Measurements from ENCODE around the gene STOML1. TPM values are rescaled to one million over a fixed set of nuclear protein-coding genes. Genes with fewer than 3 reads are reported as not detected.

STOML1 gene
- total and polyA plus RNA-seq, 7 experiments from 2014 or later, result 7.5 to 21.3 (median 14.0) TPM

- intact Hi-C loops (cut with micrococcal nuclease), result loop anchor here in 1 of 2 donors (1.0 kb wide), 2 partner anchors 64 to 86 kb away; no protein-coding TSS in a partner anchor
- H3K27ac ChIP-seq (ENCODE audit: low read depth, low read length), result no peak overlapping the region
- CTCF ChIA-PET, result interaction anchor here (0.7 to 4.0 kb wide), 5 partner anchors 12 to 86 kb away, joined by 3 to 37 read pairs (median 5); no protein-coding TSS in a partner anchor
- H3K9me3 ChIP-seq (ENCODE audit: control insufficient read depth in 2 of 3, low read length in 3 of 3), result no peaks in the 10 kb centered on the region
- Mint-ChIP-seq H3K36me3 (peaks cover 0 to 26% (median 24%) of the 10 kb centered on the region in 5 donors), H3K27me3 (no peaks in the 10 kb centered on the region), H3K4me3 (peak overlapping the region in 1 of 10 donors; percentile 21), H3K27ac (peak overlapping the region in 4 of 9 donors; percentile 20 to 79 (median 38)), H3K4me1 (peaks cover 0 to 2% (median 0%) of the 10 kb centered on the region in 7 donors), H3K9me3 (no peaks in the 10 kb centered on the region)
- no peaks in the 10 kb centered on the region for H3K4me1 ChIP-seq (ENCODE audit: control insufficient read depth in 2 of 2, insufficient read depth in 2 of 2, low read length in 2 of 2)
- peaks cover 0 to 71% (median 6%) of the 10 kb centered on the region in 3 experiments for H3K36me3 ChIP-seq (ENCODE audit: control insufficient read depth in 2 of 3, insufficient read depth in 3 of 3, low read length in 3 of 3)
- DNase-seq (no peak), ATAC-seq (no peak)
- no peak overlapping the region for H3K4me3 ChIP-seq (ENCODE audit: low read length)
- no peaks in the 10 kb centered on the region for H3K27me3 ChIP-seq (ENCODE audit: control insufficient read depth in 2 of 2, insufficient read depth in 2 of 2, low read length in 2 of 2)
- POLR2A ChIA-PET, result interaction anchor here (0.6 to 0.8 kb wide), 2 partner anchors 11 to 43 kb away, joined by 3 read pairs; no protein-coding TSS in a partner anchor
Measured at GRCh38 chr15:74037171-74038117, 45.3 kb upstream of the STOML1 start.

GRCh38 chr15:74036271-74037170 lies 44.4 kb upstream of the STOML1 start:
- Histone ChIP-seq H3K4me3 (ENCODE audit: low read length) (no peak overlapping the region), H3K9me3 (ENCODE audit: control insufficient read depth in 2 of 3, low read length in 3 of 3) (no peaks in the 10 kb centered on the region), H3K27me3 (ENCODE audit: control insufficient read depth in 2 of 2, insufficient read depth in 2 of 2, low read length in 2 of 2) (no peaks in the 10 kb centered on the region), H3K36me3 (ENCODE audit: control insufficient read depth in 2 of 3, insufficient read depth in 3 of 3, low read length in 3 of 3) (peaks cover 0 to 70% (median 6%) of the 10 kb centered on the region in 3 experiments), H3K27ac (ENCODE audit: low read depth, low read length) (no peak overlapping the region), H3K4me1 (ENCODE audit: control insufficient read depth in 2 of 2, insufficient read depth in 2 of 2, low read length in 2 of 2) (no peaks in the 10 kb centered on the region)
- peaks cover 0 to 28% (median 24%) of the 10 kb centered on the region in 5 donors for H3K36me3 Mint-ChIP-seq
- ChIA-PET CTCF (interaction anchor here (0.7 to 4.0 kb wide), 3 partner anchors 61 to 85 kb away, joined by 3 to 37 read pairs (median 5); no protein-coding TSS in a partner anchor), POLR2A (interaction anchor here (0.8 kb wide), 1 partner anchor 12 kb away, joined by 3 read pairs; no protein-coding TSS in a partner anchor)
- no peak overlapping the region for H3K4me3 Mint-ChIP-seq
- peaks cover 0 to 4% (median 0%) of the 10 kb centered on the region in 7 donors for H3K4me1 Mint-ChIP-seq
- H3K27ac Mint-ChIP-seq, result peak overlapping the region in 4 of 9 donors; percentile 14 to 82 (median 56)
- H3K9me3 Mint-ChIP-seq, result no peaks in the 10 kb centered on the region
- ATAC-seq (no peak), DNase-seq (no peak)
- H3K27me3 Mint-ChIP-seq, result no peaks in the 10 kb centered on the region
- intact Hi-C loops (cut with micrococcal nuclease), result loop anchor here in 1 of 2 donors (1.0 kb wide), 2 partner anchors 63 to 85 kb away; no protein-coding TSS in a partner anchor

DNA sequence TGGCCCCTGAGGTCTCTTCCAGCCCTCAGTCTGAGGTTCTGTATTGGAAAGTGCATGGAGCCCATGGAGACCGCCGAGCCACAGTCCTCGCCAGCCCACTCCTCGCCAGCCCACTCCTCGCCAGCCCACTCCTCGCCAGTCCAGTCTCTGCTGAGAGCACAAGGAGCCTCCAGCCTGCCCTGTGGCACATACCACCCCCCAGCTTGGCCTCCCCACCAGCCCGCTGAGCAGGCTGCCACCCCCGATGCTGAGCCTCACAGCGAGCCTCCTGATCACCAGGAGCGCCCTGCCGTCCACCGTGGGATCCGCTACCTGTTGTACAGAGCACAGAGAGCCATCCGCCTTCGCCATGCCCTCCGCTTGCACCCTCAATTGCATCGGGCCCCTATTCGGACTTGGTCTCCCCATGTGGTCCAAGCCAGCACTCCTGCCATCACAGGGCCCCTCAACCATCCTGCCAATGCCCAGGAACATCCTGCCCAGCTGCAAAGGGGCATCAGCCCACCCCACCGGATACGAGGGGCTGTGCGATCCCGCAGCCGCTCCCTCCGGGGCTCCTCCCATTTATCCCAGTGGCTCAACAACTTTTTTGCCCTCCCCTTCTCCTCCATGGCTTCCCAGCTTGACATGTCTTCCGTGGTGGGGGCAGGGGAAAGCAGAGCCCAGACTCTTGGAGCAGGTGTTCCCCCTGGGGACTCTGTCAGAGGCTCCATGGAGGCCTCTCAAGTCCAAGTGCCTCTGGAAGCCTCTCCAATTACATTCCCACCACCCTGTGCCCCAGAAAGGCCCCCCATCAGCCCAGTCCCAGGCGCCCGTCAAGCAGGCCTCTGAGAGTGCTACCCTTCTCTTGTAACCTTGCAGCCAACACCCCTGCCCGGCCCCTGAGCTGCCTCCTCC lies 43.3 kb upstream of the STOML1 start:
- intact Hi-C loops (cut with micrococcal nuclease), result no loop called here
- Histone ChIP-seq H3K4me3 (ENCODE audit: low read length) (no peak overlapping the region), H3K4me1 (ENCODE audit: control insufficient read depth in 2 of 2, insufficient read depth in 2 of 2, low read length in 2 of 2) (no peaks in the 10 kb centered on the region), H3K9me3 (ENCODE audit: control insufficient read depth in 2 of 3, low read length in 3 of 3) (no peaks in the 10 kb centered on the region), H3K27me3 (ENCODE audit: control insufficient read depth in 2 of 2, insufficient read depth in 2 of 2, low read length in 2 of 2) (no peaks in the 10 kb centered on the region), H3K27ac (ENCODE audit: low read depth, low read length) (no peak overlapping the region), H3K36me3 (ENCODE audit: control insufficient read depth in 2 of 3, insufficient read depth in 3 of 3, low read length in 3 of 3) (peaks cover 0 to 69% (median 6%) of the 10 kb centered on the region in 3 experiments)
- CTCF ChIA-PET, result no interaction called here
- ATAC-seq, result no peak
- H3K27ac Mint-ChIP-seq, result no peak overlapping the region
- H3K9me3 Mint-ChIP-seq, result no peaks in the 10 kb centered on the region
- no peak overlapping the region for H3K4me3 Mint-ChIP-seq
- POLR2A ChIA-PET, result no interaction called here
- H3K36me3 Mint-ChIP-seq, result peaks cover 0 to 31% (median 24%) of the 10 kb centered on the region in 5 donors
- no peaks in the 10 kb centered on the region for H3K27me3 Mint-ChIP-seq
- DNase-seq, result no peak
- H3K4me1 Mint-ChIP-seq, result peaks cover 0 to 4% (median 0%) of the 10 kb centered on the region in 7 donors

DNA sequence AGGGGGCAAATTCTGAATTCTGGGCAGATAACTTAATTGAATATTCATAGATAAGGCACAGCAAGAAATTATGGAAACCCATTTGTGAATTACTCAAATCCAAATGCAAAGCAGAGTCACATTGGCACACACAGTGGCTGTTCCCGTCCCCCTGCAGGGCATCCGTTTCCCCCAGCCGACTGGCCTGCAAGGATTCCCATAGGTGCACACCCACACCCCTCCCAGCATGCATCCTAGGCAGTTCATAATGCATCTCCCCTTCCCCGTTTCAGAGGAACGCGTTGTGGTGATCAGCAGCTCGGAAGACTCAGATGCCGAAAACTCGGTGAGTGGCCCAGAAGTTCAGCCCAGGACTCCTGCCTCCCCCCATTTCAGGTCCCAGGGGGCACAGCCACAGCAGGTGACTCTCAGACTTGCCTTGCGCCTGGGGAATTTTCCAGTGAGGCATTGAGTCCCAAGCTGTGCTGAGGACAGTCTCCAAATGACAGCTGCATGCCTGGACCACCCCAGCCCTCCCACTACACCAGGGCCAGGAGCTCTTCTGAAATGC lies 42.2 kb upstream of the STOML1 start:
- no peaks in the 10 kb centered on the region for H3K27me3 Mint-ChIP-seq
- CTCF ChIA-PET, result no interaction called here
- H3K9me3 ChIP-seq (ENCODE audit: control insufficient read depth in 2 of 3, low read length in 3 of 3), result no peaks in the 10 kb centered on the region
- no peaks in the 10 kb centered on the region for H3K9me3 Mint-ChIP-seq
- no peak overlapping the region for H3K4me3 ChIP-seq (ENCODE audit: low read length)
- no peak overlapping the region for H3K27ac ChIP-seq (ENCODE audit: low read depth, low read length)
- H3K4me1 ChIP-seq (ENCODE audit: control insufficient read depth in 2 of 2, insufficient read depth in 2 of 2, low read length in 2 of 2), result no peaks in the 10 kb centered on the region
- peaks cover 0 to 74% (median 6%) of the 10 kb centered on the region in 3 experiments for H3K36me3 ChIP-seq (ENCODE audit: control insufficient read depth in 2 of 3, insufficient read depth in 3 of 3, low read length in 3 of 3)
- H3K27ac Mint-ChIP-seq, result peak overlapping the region in 1 of 9 donors; percentile 42
- H3K4me1 Mint-ChIP-seq, result peaks cover 0 to 4% (median 0%) of the 10 kb centered on the region in 7 donors
- no peaks in the 10 kb centered on the region for H3K27me3 ChIP-seq (ENCODE audit: control insufficient read depth in 2 of 2, insufficient read depth in 2 of 2, low read length in 2 of 2)
- intact Hi-C loops (cut with micrococcal nuclease), result no loop called here
- ATAC-seq (no peak), DNase-seq (no peak)
- POLR2A ChIA-PET, result no interaction called here
- H3K4me3 Mint-ChIP-seq, result no peak overlapping the region
- H3K36me3 Mint-ChIP-seq, result peaks cover 0 to 32% (median 24%) of the 10 kb centered on the region in 5 donors

DNA sequence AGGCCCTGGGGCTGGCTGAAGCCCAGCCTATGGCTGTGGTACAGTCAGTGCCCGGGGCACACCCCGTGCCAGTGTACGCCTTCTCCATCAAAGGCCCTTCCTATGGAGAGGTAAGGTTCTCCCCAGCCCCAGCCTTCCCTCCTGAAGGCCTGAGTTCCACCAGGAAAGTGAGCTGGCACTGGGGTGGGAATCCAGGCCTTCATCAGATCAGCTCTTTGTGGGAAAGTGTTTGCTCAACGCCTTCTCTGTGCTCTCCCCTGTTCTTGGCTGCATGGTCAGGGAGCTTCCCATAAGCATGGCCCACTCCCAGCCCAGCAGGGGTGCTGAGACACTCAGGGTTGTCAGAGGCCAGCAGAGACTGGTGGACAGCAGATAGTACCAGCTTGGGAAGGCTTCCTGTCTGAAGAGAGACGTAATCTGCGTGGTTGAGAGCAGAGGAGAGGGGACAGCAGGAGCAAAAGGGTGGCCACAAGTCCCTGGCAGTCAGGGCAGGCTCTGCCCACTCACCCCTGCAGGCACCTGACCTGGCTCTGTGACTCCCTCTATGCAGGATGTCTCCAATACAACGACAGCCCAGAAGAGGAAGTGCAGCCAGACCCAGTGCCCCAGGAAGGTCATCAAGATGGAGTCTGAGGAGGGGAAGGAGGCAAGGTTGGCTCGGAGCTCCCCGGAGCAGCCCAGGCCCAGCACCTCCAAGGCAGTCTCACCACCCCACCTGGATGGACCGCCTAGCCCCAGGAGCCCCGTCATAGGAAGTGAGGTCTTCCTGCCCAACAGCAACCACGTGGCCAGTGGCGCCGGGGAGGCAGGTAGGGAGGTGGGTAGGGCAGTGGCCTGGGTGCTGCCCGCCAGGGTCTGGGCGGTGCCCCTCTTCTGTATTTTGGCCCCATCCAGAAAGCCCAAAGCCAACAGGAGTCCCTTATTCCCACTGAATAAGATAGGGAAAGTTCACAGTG lies 40.8 kb upstream of the STOML1 start:
- no peak overlapping the region for H3K4me3 ChIP-seq (ENCODE audit: low read length)
- POLR2A ChIA-PET, result interaction anchor here (1.2 kb wide), 1 partner anchor 37 kb away, joined by 4 read pairs; no protein-coding TSS in a partner anchor
- DNase-seq (no peak), ATAC-seq (no peak)
- peak overlapping the region; percentile 14 for H3K27ac ChIP-seq (ENCODE audit: low read depth, low read length)
- peaks cover 0 to 34% (median 24%) of the 10 kb centered on the region in 5 donors for H3K36me3 Mint-ChIP-seq
- H3K4me1 ChIP-seq (ENCODE audit: control insufficient read depth in 2 of 2, insufficient read depth in 2 of 2, low read length in 2 of 2), result no peaks in the 10 kb centered on the region
- CTCF ChIA-PET, result no interaction called here
- H3K27me3 ChIP-seq (ENCODE audit: control insufficient read depth in 2 of 2, insufficient read depth in 2 of 2, low read length in 2 of 2), result no peaks in the 10 kb centered on the region
- H3K4me1 Mint-ChIP-seq, result peaks cover 0 to 9% (median 0%) of the 10 kb centered on the region in 7 donors
- intact Hi-C loops (cut with micrococcal nuclease), result no loop called here
- H3K27me3 Mint-ChIP-seq, result no peaks in the 10 kb centered on the region
- H3K9me3 ChIP-seq (ENCODE audit: control insufficient read depth in 2 of 3, low read length in 3 of 3), result no peaks in the 10 kb centered on the region
- peaks cover 0 to 66% (median 6%) of the 10 kb centered on the region in 3 experiments for H3K36me3 ChIP-seq (ENCODE audit: control insufficient read depth in 2 of 3, insufficient read depth in 3 of 3, low read length in 3 of 3)
- no peak overlapping the region for H3K4me3 Mint-ChIP-seq
- peak overlapping the region in 2 of 9 donors; percentile 38 to 49 for H3K27ac Mint-ChIP-seq
- H3K9me3 Mint-ChIP-seq, result no peaks in the 10 kb centered on the region
